GM12875 (cell line): Measurements from ENCODE around the gene YIPF1.

Experiments
- H3K4me3 ChIP-seq: one replicate; pipeline ENCODE4 v1.5.1; 2011; ENCODE audit warnings: low read depth, low read length, control low read depth
- CTCF ChIP-seq: IDR thresholded peaks from 2 replicates; pipeline ENCODE4 v1.5.1; 2011; ENCODE audit warnings: low read depth, mild to moderate bottlenecking, control low read depth, inconsistent platforms, low read length, moderate library complexity, borderline replicate concordance; ENCODE audit not compliant: insufficient read depth

Gene YIPF1

DNA sequence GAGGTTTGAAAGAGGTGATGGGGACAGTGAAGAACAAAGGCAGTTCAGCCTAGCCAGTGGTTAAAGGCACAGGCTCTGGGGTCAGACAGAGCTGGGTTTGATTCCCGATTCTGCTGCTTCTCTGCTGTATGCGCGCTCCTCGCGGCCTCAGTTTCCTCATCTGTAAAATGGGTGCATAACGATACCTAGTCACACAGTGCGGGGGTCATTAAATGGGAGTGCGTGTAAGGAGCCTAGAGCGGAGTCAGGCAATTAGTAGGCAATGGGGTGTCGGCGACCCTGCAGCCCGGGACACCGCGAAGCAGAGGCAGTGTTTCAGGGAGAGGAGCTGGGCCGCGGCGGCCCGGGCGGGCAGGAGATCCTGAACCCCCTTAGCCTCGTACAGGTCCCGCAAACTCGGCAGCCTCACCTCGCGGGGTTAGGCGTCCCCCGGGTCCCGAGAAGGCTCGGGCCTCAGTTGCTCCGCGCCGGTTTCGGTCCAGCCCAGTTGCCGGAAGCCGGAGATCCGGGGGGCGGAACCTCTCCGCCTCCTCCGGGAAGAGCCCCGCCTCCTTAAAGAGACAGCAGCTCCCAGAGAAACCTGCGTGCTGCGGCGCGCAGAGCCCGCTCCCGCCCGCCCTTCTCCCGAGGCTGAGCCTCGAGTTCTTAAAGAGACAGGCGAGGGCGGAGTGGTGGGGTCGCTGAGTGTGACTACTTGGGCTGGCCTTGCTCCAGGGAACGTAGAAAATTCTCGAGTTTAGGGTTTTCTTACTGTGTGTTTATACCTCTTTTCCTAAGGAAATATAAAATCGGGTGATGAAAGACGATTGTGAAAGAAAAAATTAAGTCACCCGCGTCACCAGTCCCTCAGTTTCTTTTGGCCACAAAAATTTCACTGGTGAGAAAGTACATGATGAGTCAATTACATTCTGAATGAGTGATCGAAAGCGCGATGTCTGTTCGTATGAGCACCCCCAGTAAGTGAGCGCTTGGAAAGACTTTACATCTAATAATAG, at the start of gene YIPF1:
YIPF1 (minus strand) TSS at position 494 of the 995 bp plus-strand sequence. CDS start 860 bp downstream, outside the sequence.
- H3K4me3 ChIP-seq = peak within 1 kb of the TSS; percentile 86
- TF ChIP-seq CTCF = no peak

DNA sequence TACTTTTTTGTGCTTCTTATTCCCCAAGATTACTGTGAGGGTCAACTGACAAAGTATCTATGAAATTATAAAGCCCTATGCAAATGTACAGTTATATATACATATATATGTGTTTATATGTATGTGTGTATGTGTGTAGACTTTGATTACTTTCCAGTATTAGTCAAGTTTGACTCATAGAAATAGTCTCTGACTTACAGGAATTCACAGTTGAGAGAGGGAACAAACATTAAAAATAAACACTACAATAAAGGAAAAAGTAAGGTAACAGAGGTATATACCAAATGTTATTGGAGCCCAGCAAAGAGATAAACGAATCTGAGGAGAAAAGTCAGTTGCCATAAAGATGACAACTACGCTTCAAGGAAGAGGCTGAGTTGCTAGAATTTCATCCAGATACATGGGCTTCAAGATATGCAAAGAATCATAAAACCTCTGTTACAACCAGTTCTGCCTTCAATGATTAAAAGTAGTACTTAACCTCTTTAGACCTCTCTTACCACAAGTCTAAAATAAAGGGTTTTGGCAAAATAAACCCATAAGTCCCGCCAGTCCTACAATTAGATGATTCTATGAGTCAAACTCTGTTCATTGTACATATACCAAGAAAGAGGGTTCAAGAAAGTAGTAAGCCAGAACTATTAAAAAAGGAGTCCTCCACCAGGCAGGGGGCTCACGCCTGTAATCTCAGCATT, 48.7 kb upstream of the YIPF1 start:
- TF ChIP-seq CTCF = no peak
- no peak overlapping the region for H3K4me3 ChIP-seq

DNA sequence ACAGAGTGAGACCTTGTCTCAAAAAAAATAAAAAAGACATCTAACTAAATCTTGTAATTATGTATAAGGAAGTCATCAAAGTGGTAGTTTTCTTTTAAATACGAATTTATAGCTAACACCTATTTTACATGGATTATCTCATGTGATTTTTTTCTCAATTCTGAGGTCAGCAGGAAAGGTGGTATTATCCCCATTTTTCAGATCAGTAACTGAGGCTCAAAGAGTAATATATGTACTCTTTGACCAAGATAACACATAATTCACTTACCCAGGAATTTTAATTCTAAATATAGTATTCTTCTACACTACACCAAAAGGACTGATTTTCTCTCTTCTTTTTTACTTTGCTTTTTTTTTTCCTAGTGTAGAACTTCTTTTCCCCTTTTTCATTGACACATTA, 46.8 kb upstream of the YIPF1 start:
- H3K4me3 ChIP-seq = no peak overlapping the region
- TF ChIP-seq CTCF = no peak

DNA sequence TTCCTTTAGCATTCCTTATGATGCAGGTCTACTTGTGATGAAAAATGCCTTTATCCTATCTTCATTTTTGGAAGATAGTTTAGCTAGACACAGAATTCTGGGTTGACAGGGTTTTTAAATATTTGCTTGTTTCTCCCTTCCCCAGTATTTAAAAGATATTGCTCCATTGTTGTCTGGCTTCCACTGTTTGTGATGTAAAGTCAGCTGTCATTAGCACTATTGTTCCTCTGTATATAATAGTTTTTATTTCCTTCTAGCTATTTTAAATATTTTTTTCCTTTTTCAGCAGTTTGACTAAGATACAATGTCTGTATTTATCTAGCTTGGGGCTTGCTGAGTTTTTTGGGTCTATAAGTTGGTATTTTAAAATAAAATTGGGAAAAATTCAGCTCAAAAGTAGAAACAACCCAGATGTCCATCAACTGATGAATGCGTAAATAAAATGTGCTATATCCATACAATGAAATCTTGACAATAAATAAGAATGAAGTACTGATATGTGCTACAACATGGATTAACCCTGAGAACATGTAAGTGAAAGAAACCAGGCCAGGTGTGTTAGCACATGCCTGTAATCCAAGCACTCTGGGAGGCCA, 44.7 kb upstream of the YIPF1 start:
- H3K4me3 ChIP-seq = no peak overlapping the region
- no peak for TF ChIP-seq CTCF

GRCh38 chr1:53931523-53931922, 41.9 kb upstream of the YIPF1 start:
- no peak for TF ChIP-seq CTCF
- H3K4me3 ChIP-seq = no peak overlapping the region

DNA sequence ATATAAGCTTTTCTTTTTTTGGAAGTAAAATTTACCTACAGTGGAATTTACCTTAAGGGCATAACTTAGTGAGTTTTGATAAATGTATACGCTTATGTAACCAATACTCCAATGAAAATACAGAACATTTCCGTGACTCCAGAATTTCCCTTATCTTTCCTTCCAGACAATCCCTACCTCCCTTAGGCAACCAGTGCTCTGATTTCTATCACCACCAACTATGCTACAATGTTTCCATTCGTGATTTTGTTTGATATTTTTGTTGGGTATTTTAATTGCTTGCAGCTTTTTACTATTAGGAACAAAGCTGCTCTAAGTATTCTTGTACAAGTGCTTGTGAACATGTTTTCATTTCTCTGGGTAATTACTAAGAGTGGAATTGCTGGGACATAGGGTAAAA, 41.3 kb upstream of the YIPF1 start:
- no peak for TF ChIP-seq CTCF

More for the DNA sequence above, 41.3 kb upstream of the YIPF1 start:
- H3K4me3 ChIP-seq = no peak overlapping the region
